HG03060 (cell line): ENCODE measurements around the gene RPL3.

Experiments
- ATAC-seq: cut with Tn5 transposase; IDR thresholded peaks from one replicate; pipeline ENCODE4 v1.9.1; 2021; ENCODE audit warnings: low read depth, moderate number of reproducible peaks; ENCODE audit not compliant: unreplicated experiment

The RPL3 gene

GRCh38 chr22:39318507-39319283, 728 bp downstream of the RPL3 start:
- ATAC-seq = no peak

GRCh38 chr22:39317775-39318506, 1.5 kb downstream of the RPL3 start:
- no peak for ATAC-seq

GRCh38 chr22:39317084-39317774, 2.2 kb downstream of the RPL3 start:
- ATAC-seq = no peak

GRCh38 chr22:39316440-39317083, 2.9 kb downstream of the RPL3 start:
- ATAC-seq = no peak

- no peak for ATAC-seq
Measured at GRCh38 chr22:39315389-39315788, 4.0 kb downstream of the RPL3 start.

GRCh38 chr22:39314251-39314971, 5.0 kb downstream of the RPL3 start:
- ATAC-seq = no peak

- ATAC-seq = no peak
Measured at GRCh38 chr22:39313258-39314001, 6.0 kb downstream of the RPL3 start.

GRCh38 chr22:39312410-39312809, 7.0 kb downstream of the RPL3 start:
- ATAC-seq = no peak

- no peak for ATAC-seq
Measured at GRCh38 chr22:39311592-39312400, 7.6 kb downstream of the RPL3 start.

- no peak for ATAC-seq
Measured at GRCh38 chr22:39309881-39310714, 9.3 kb downstream of the RPL3 start.

- ATAC-seq = no peak
Measured at GRCh38 chr22:39309364-39309861, 10.0 kb downstream of the RPL3 start.

GRCh38 chr22:39308614-39309363, 10.6 kb downstream of the RPL3 start:
- no peak for ATAC-seq

- ATAC-seq = no peak
Measured at GRCh38 chr22:39306456-39307361, 12.7 kb downstream of the RPL3 start.

- ATAC-seq = no peak
Measured at GRCh38 chr22:39303892-39304671, 15.3 kb downstream of the RPL3 start.

GRCh38 chr22:39303358-39303757, 16.1 kb downstream of the RPL3 start:
- ATAC-seq = no peak
